RWPE2 (cell line): Measurements from ENCODE around the gene FNBP1.

Source experiments
- ATAC-seq: fragments of 200-7000 bp; cut with Tn5 transposase; 3 replicates; pipeline ENCODE4 v1.9.1; 2021; ENCODE audit warnings: low read depth
- DNase-seq: peaks from one replicate; pipeline ENCODE4 v3.0.0-alpha.2; 2020; ENCODE audit warnings: low spot score
- H3K27ac ChIP-seq: fragments of 450-650 bp; 2 replicates; pipeline ENCODE4 v1.5.1; 2017; ENCODE audit warnings: mild to moderate bottlenecking; ENCODE audit not compliant: poor library complexity, severe bottlenecking
- H3K27me3 ChIP-seq: fragments of 250-450 bp; sonication (Bioruptor Pico); 2 replicates; pipeline ENCODE4 v1.5.1; 2021; ENCODE audit warnings: mild to moderate bottlenecking, moderate library complexity; ENCODE audit not compliant: insufficient read depth, poor library complexity, severe bottlenecking
- H3K36me3 ChIP-seq: fragments of 250-450 bp; sonication (Bioruptor Pico); 2 replicates; pipeline ENCODE4 v1.5.1; 2020; ENCODE audit warnings: low read depth, mild to moderate bottlenecking, moderate library complexity
- H3K4me1 ChIP-seq: fragments of 250-450 bp; sonication (Bioruptor Pico); 2 replicates; pipeline ENCODE4 v1.5.1; 2021; ENCODE audit warnings: mild to moderate bottlenecking, moderate library complexity; ENCODE audit not compliant: insufficient read depth, poor library complexity, severe bottlenecking
- H3K4me3 ChIP-seq: fragments of 250-450 bp; sonication (Bioruptor Pico); 2 replicates; pipeline ENCODE4 v1.5.1; 2021; ENCODE audit warnings: mild to moderate bottlenecking, moderate library complexity; ENCODE audit not compliant: severe bottlenecking
- H3K9me3 ChIP-seq: fragments of 250-450 bp; sonication (Bioruptor Pico); 2 replicates; pipeline ENCODE4 v1.5.1; 2021; ENCODE audit warnings: mild to moderate bottlenecking, moderate library complexity; ENCODE audit not compliant: severe bottlenecking
- TF ChIP-seq, protein P1 (sequence below): fragments of 450-650 bp; IDR thresholded peaks from one replicate; pipeline ENCODE4 v1.5.1; 2017; ENCODE audit warnings: mild to moderate bottlenecking, moderate library complexity; ENCODE audit not compliant: poor library complexity, severe bottlenecking

Gene FNBP1

DNA sequence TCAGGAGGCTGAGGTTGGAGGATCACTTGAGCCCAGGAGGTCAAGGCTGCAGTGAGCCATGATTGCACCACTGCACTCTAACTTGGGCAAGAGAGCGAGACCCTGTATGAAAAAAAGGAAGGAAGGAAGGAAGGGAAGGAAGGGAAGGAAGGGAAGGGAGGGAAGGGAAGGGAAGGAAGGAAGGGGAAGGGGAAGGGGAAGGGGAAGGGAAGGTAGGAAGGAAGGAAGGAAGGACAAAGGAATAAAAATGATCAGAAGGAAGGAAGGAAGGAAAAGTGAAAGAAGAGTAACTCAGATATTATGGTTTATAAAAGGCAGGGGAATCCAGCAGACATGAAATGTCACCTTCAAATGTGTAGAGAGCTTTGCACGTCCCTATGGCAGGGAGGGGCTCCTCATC lies 143.4 kb downstream of the FNBP1 start:
- peaks cover 13% of the 10 kb centered on the region; the same call in 1 of the 2 replicates for H3K36me3 ChIP-seq
- no peak for ATAC-seq
- no peak for DNase-seq
- TF ChIP-seq, protein P1, sequence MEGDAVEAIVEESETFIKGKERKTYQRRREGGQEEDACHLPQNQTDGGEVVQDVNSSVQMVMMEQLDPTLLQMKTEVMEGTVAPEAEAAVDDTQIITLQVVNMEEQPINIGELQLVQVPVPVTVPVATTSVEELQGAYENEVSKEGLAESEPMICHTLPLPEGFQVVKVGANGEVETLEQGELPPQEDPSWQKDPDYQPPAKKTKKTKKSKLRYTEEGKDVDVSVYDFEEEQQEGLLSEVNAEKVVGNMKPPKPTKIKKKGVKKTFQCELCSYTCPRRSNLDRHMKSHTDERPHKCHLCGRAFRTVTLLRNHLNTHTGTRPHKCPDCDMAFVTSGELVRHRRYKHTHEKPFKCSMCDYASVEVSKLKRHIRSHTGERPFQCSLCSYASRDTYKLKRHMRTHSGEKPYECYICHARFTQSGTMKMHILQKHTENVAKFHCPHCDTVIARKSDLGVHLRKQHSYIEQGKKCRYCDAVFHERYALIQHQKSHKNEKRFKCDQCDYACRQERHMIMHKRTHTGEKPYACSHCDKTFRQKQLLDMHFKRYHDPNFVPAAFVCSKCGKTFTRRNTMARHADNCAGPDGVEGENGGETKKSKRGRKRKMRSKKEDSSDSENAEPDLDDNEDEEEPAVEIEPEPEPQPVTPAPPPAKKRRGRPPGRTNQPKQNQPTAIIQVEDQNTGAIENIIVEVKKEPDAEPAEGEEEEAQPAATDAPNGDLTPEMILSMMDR: no peak
- no peak overlapping the region for H3K4me3 ChIP-seq
- peaks cover 2% of the 10 kb centered on the region for H3K9me3 ChIP-seq
- H3K4me1 ChIP-seq: no peaks in the 10 kb centered on the region
- H3K27ac ChIP-seq: no peak overlapping the region
- H3K27me3 ChIP-seq: no peaks in the 10 kb centered on the region

DNA sequence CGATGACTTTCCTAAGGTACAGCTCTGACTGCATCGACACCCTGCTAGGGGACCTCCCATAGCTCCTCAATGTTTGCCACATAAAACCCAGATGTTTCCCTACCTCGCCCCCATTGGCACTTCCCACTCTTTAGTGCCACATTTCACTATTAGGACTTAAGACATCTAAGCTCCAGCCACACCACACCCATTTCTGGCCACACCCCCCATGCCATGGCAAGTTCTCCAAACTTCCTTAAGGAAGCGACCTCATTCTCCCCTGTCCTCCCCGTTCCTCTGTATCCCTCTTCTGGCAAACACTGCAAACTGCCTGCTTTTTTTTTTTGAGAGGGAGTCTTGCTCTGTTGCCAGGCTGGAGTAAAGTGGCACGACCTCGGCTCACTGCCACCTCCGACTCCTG lies 144.8 kb downstream of the FNBP1 start:
- Histone ChIP-seq H3K27me3 (no peaks in the 10 kb centered on the region), H3K27ac (no peak overlapping the region), H3K4me1 (no peaks in the 10 kb centered on the region), H3K36me3 (peaks cover 13% of the 10 kb centered on the region; the same call in 1 of the 2 replicates), H3K9me3 (peaks cover 2% of the 10 kb centered on the region), H3K4me3 (no peak overlapping the region)
- DNase-seq (no peak), ATAC-seq (no peak; the same call in 2 of the 3 replicates)
- TF ChIP-seq, protein P1: no peak

DNA sequence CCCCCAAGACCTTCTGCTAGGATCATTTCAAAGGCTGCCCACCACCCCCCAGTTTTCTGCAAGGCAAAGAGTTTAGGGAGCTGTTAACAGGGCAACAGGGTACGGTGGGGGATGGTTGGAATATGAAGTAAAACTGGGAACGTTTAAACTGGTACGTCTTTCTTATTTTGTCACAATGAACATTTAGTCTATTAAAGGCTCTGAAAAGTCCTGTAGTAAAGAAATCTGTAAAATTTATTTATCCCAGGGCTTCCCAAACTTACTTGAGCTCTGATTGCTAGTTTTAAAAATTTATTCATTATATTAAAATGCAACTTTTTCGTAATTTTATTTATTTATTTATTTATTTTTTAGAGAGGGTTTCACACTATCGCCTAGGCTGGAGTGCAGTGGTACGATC lies 145.7 kb downstream of the FNBP1 start:
- Histone ChIP-seq H3K27me3 (no peaks in the 10 kb centered on the region), H3K4me1 (no peaks in the 10 kb centered on the region), H3K9me3 (peaks cover 2% of the 10 kb centered on the region), H3K4me3 (no peak overlapping the region), H3K36me3 (peaks cover 13% of the 10 kb centered on the region; the same call in 1 of the 2 replicates), H3K27ac (no peak overlapping the region)
- TF ChIP-seq, protein P1: no peak
- no peak for ATAC-seq
- no peak for DNase-seq

DNA sequence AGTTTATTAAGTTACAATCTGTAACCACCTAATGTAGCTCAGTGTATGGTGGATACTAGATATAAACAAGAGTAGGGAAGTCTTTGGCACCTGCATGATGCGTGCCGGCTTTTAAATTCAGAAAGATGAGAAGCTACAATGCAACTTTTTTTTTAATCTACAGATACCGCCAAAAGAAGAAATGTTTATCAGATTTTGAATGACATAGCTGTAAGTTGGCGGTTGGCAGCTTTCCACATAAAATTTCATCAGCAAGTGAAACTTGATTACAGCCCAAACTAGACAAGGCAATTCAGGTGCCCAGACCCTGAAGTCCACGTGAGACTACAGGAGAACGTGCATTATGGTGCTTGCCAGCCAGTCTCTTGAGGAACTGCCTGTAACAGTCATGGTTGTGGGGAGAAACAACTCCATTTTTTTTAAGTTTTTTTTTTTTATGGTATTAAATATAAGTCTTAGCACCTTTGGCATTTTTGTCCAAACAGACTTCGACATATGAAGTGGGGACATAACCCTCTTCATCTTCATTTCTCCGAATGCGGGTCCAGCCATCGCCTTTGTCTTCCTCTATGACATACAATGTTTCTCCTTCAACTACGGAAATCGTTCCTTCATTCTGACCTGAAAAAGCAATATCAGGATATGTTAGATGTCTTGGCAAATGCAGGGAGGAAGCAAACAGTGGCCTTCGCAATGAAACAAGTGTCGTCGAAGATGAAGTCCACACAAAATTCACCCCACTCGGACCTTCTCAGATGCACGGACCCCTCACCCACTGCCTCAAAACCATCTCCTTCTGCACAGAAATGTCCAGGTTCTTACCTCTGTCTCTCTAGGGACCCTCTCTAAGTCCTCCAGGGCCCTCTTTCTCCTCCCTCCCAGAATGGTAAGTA lies 147.4 kb downstream of the FNBP1 start:
- Histone ChIP-seq H3K9me3 (peaks cover 2% of the 10 kb centered on the region), H3K36me3 (0 out of 2 replicates have a peak, but pooled peaks cover 8% of the 10 kb centered on the region), H3K27ac (no peak overlapping the region), H3K4me3 (no peak overlapping the region), H3K4me1 (no peaks in the 10 kb centered on the region), H3K27me3 (no peaks in the 10 kb centered on the region)
- DNase-seq (no peak), ATAC-seq (no peak)
- TF ChIP-seq, protein P1: no peak
